ENCODE data around the gene XG. TPM values are rescaled to one million over a fixed set of nuclear protein-coding genes. Genes with fewer than 3 reads are reported as not detected.

XG gene
- total and polyA plus RNA-seq, 2 donors (not counting 3 experiments of a cell fraction or from before 2014, with no cell fraction given) = 0.10 TPM; not detected in 1

DNA sequence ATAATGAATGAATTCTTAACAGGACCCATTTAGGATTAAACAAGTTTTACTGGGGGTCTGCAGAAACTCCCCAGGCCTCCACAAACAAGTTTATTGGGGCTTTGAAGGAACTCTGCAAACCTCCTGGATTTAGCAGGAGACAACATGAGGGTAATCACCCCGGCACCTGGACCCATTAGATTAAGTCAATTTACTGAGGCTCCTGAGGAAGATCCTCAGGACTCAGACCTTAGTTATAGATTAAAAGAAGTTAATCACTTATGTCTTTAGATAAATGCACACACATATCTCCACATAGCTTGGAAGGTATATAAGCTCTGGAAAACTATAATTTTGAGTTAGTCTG, 29.4 kb downstream of the XG start:
- Histone ChIP-seq H3K9me3 (replicated peaks; ENCODE audit: control insufficient read depth, insufficient read depth, low read length) (no peaks in the 10 kb centered on the region), H3K79me2 (ENCODE audit: control insufficient read depth, insufficient read depth, low read length) (no peaks in the 10 kb centered on the region), H3K27me3 (ENCODE audit: control insufficient read depth in 2 of 2, insufficient read depth in 2 of 2, low read length in 2 of 2) (peaks cover 2% of the 10 kb centered on the region in 2 experiments), H3K27ac (ENCODE audit: insufficient read depth, low read depth, low read length) (no peak overlapping the region), H3K4me3 (replicated peaks in 1 of 3; ENCODE audit: insufficient read depth in 1 of 3, low read depth in 1 of 3, low read length in 3 of 3) (no peak overlapping the region), H4K20me1 (replicated peaks; ENCODE audit: control insufficient read depth, extremely low read depth, insufficient read depth, low read length) (no peaks in the 10 kb centered on the region), H3K4me1 (ENCODE audit: control insufficient read depth, extremely low read depth, insufficient read depth, low read length) (no peaks in the 10 kb centered on the region), H3K9me1 (replicated peaks; ENCODE audit: control insufficient read depth, extremely low read depth, insufficient read depth, low read length) (no peaks in the 10 kb centered on the region), H2AFZ (ENCODE audit: low read depth, low read length) (no peak overlapping the region), H3K9ac (replicated peaks; ENCODE audit: extremely low read depth, insufficient read depth, low read length) (no peak overlapping the region), H3K4me2 (ENCODE audit: insufficient read depth, low read length) (no peak overlapping the region), H3K36me3 (ENCODE audit: control insufficient read depth in 2 of 2, extremely low read depth in 1 of 2, insufficient read depth in 2 of 2, low read length in 2 of 2) (no peaks in the 10 kb centered on the region)
- intact Hi-C loops (cut with micrococcal nuclease) (no loop called here), dilution Hi-C loops (cut with MboI; ENCODE audit: extremely low pct_ligation_motif_present, low sequenced_read_pairs) (no loop called here)
- CTCF ChIA-PET = no interaction called here
- no peak for TF ChIP-seq JUN (IDR thresholded peaks at IDR 0.05; ENCODE audit: borderline replicate concordance, insufficient read depth, insufficient read length, low read depth)
- TF ChIP-seq CTCF (IDR thresholded peaks at IDR 0.05; ENCODE audit: extremely low read depth in 1 of 2, insufficient read depth in 1 of 2, low read depth in 1 of 2, low read length in 2 of 2) = no peak
- TF ChIP-seq, protein P1, sequence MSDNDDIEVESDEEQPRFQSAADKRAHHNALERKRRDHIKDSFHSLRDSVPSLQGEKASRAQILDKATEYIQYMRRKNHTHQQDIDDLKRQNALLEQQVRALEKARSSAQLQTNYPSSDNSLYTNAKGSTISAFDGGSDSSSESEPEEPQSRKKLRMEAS (IDR thresholded peaks at IDR 0.05; ENCODE audit: insufficient read depth, insufficient read length) = no peak
- no peak for TF ChIP-seq POLR2A (IDR thresholded peaks at IDR 0.05; ENCODE audit: low read depth, low read length)
- TF ChIP-seq FOS (IDR thresholded peaks at IDR 0.05; ENCODE audit: borderline replicate concordance, insufficient read depth, low read length) = no peak
- no TSS peak for BruUV-seq (replicated peaks)
- DNase-seq (ENCODE audit: low read depth, low spot score) (no peak), FAIRE-seq (no peak)
- POLR2A ChIA-PET = no interaction called here

DNA sequence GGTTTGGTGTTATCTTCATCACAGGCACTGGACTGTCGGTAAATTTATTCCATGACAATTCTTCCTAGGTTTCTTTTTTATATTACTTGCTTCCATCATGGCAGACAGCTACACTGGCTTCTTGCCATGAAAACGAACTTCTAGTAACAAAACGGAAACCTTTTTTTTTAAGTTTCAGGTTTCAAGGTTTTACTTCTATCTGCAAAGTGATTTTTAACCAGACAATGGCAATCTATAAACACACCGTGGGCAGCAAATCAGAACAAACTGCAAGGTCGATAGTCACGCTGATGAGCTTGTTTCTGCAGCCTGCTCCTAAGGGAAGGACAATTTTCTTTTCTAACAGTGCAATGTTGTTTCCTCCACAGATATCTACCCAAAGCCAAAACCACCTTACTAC, 29.9 kb downstream of the XG start:
- Histone ChIP-seq H3K27me3 (ENCODE audit: control insufficient read depth in 2 of 2, insufficient read depth in 2 of 2, low read length in 2 of 2) (peaks cover 2% of the 10 kb centered on the region in 2 experiments), H3K36me3 (ENCODE audit: control insufficient read depth in 2 of 2, extremely low read depth in 1 of 2, insufficient read depth in 2 of 2, low read length in 2 of 2) (no peaks in the 10 kb centered on the region), H3K4me3 (replicated peaks in 1 of 3; ENCODE audit: insufficient read depth in 1 of 3, low read depth in 1 of 3, low read length in 3 of 3) (no peak overlapping the region), H3K9ac (replicated peaks; ENCODE audit: extremely low read depth, insufficient read depth, low read length) (no peak overlapping the region), H4K20me1 (replicated peaks; ENCODE audit: control insufficient read depth, extremely low read depth, insufficient read depth, low read length) (no peaks in the 10 kb centered on the region), H3K79me2 (ENCODE audit: control insufficient read depth, insufficient read depth, low read length) (no peaks in the 10 kb centered on the region), H3K4me2 (ENCODE audit: insufficient read depth, low read length) (no peak overlapping the region), H2AFZ (ENCODE audit: low read depth, low read length) (no peak overlapping the region), H3K4me1 (ENCODE audit: control insufficient read depth, extremely low read depth, insufficient read depth, low read length) (no peaks in the 10 kb centered on the region), H3K9me1 (replicated peaks; ENCODE audit: control insufficient read depth, extremely low read depth, insufficient read depth, low read length) (no peaks in the 10 kb centered on the region), H3K27ac (ENCODE audit: insufficient read depth, low read depth, low read length) (no peak overlapping the region), H3K9me3 (replicated peaks; ENCODE audit: control insufficient read depth, insufficient read depth, low read length) (no peaks in the 10 kb centered on the region)
- no peak for DNase-seq (ENCODE audit: low read depth, low spot score)
- TF ChIP-seq POLR2A (IDR thresholded peaks at IDR 0.05; ENCODE audit: low read depth, low read length) = no peak
- TF ChIP-seq GATA2 (IDR thresholded peaks at IDR 0.05; ENCODE audit: insufficient read depth, insufficient read length, low read depth, low read length) = no peak
- no peak for TF ChIP-seq FOS (IDR thresholded peaks at IDR 0.05; ENCODE audit: borderline replicate concordance, insufficient read depth, low read length)
- BruUV-seq (replicated peaks) = no TSS peak
- dilution Hi-C loops (cut with MboI; ENCODE audit: extremely low pct_ligation_motif_present, low sequenced_read_pairs) = no loop called here
- CTCF ChIA-PET = no interaction called here
- intact Hi-C loops (cut with micrococcal nuclease) = no loop called here
- POLR2A ChIA-PET = no interaction called here
- no peak for FAIRE-seq
